ENCODE measurements around the gene PDGFB.
A peak's percentile ranks its signal among the peaks of the same experiment; 100 is the strongest.

Gene PDGFB

GRCh38 chr22:39276440-39277141 is 31.8 kb upstream of the PDGFB start:
- DNase-seq: no peak

GRCh38 chr22:39275814-39276439 is 31.1 kb upstream of the PDGFB start:
- no peak for DNase-seq

GRCh38 chr22:39273950-39274887 is 29.4 kb upstream of the PDGFB start:
- no peak for DNase-seq

- no peak for DNase-seq
Measured at GRCh38 chr22:39270792-39271191, 26.0 kb upstream of the PDGFB start.

- DNase-seq: no peak
Measured at GRCh38 chr22:39270280-39270679, 25.5 kb upstream of the PDGFB start.

GRCh38 chr22:39269095-39269790 is 24.5 kb upstream of the PDGFB start:
- DNase-seq: no peak

- no peak for DNase-seq
Measured at GRCh38 chr22:39268645-39269044, 23.9 kb upstream of the PDGFB start.

- no peak for DNase-seq
Measured at GRCh38 chr22:39267974-39268373, 23.2 kb upstream of the PDGFB start.

- no peak for DNase-seq
Measured at GRCh38 chr22:39266398-39267030, 21.7 kb upstream of the PDGFB start.

GRCh38 chr22:39265143-39265886 is 20.5 kb upstream of the PDGFB start:
- no peak for DNase-seq

GRCh38 chr22:39264349-39265038 is 19.7 kb upstream of the PDGFB start:
- DNase-seq: no peak

- DNase-seq: no peak
Measured at GRCh38 chr22:39263626-39264348, 19.0 kb upstream of the PDGFB start.

GRCh38 chr22:39259666-39260065 is 14.9 kb upstream of the PDGFB start:
- DNase-seq: no peak

- DNase-seq: no peak
Measured at GRCh38 chr22:39257901-39258475, 13.2 kb upstream of the PDGFB start.

GRCh38 chr22:39256979-39257378 is 12.2 kb upstream of the PDGFB start:
- DNase-seq: no peak

- DNase-seq: no peak
Measured at GRCh38 chr22:39256186-39256552, 11.4 kb upstream of the PDGFB start.

GRCh38 chr22:39255449-39256185 is 10.8 kb upstream of the PDGFB start:
- DNase-seq: no peak

- peak; percentile 34 for DNase-seq
Measured at GRCh38 chr22:39254789-39255298, 10.1 kb upstream of the PDGFB start.

- DNase-seq: no peak
Measured at GRCh38 chr22:39254122-39254521, 9.3 kb upstream of the PDGFB start.
